HG02588 (cell line): ENCODE results near the gene C1orf141.
"Not testable (repeated sequence)": the region's sequence is repeated elsewhere in the genome, so short reads cannot be mapped to it uniquely, and the experiment has no call there.

Source experiments
- ATAC-seq: cut with Tn5 transposase; IDR thresholded peaks from one replicate; pipeline ENCODE4 v1.9.1; 2021; ENCODE audit warnings: mild to moderate bottlenecking, moderate library complexity; ENCODE audit not compliant: unreplicated experiment

C1orf141 gene

DNA sequence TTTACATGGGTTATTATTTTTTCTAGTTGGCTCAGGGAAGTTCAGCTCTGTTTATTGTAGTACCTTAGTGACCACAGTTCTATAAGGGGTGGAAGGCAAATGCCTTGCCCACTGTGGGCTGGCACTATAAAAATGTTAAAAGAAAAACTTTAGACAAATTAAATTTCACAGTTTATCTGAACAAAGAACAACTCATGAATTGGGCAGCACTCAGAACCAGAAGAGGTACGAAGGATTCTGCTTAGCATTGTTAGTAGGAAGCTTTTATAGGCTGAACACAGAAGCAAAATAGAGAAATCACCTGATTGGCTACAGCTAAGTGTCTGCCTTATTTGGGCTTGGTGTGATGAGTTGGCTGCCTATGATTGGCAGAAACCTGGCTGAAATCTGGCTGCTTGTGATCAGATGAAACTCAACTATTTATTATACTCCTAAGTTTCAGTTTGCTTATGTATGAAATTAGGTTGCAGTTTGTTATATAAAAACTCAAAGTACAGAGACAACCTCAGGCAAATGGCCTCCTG lies 45.0 kb downstream of the C1orf141 start:
- no peak for ATAC-seq

DNA sequence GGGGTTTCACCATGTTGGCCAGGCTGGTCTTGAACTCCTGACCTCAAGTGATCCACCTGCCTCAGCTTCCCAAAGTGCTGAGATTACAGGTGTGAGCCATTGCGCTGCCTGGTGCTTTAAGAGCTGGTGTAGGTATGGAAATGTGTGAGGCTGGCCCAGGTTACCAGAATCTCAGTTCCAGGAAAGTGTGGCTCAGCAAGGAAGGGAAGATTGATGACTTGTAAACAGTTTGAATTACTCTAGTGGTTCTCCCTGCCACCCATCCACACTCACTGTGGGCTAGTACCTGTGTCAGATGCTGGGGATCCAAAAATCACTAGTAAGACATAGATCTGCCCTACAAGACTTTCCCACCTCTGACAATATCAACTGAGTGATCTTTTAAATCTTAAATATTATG lies 46.3 kb downstream of the C1orf141 start:
- ATAC-seq, result no peak

- no peak for ATAC-seq
Measured at GRCh38 chr1:67085326-67085725, 49.4 kb downstream of the C1orf141 start.

GRCh38 chr1:67084765-67085318 lies 49.9 kb downstream of the C1orf141 start:
- no peak for ATAC-seq

DNA sequence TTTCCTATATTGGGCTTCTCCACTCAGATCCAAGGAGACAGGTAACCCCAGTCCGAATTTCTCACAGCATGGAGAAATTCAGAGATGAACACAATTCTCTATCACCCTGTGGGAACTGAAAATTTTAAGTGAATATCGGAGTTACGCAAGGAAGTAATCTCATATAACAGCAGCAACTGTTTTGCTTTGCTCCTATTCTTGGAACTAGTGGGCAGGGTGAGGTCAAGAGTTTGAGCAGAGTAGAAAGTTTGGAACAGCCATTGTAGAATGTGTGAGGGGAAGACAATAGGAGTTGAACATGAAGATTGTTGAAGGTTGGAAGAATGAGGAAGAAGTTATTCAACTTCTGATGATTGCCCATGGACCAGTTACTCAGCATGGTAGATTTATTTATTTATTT lies 56.5 kb downstream of the C1orf141 start:
- ATAC-seq, result no peak

DNA sequence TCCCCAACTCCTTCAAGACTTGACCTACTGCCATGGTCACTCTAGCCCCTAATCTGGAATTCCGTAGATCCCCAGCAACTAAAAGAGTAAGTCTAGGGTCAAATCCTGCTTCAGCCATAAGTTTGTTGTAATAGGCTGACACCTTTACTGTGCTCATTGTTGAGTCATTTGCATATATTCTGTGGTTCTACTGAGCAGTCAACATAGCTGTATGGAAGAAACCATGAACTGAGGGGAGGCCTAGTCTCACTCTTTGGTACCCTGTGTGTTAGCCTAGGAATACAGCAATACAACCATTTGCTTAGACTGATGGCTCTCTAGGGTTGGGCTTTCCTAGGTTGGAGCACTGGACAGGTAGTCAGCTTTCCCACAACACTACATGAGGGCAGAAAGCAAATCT lies 57.2 kb downstream of the C1orf141 start:
- no peak for ATAC-seq

DNA sequence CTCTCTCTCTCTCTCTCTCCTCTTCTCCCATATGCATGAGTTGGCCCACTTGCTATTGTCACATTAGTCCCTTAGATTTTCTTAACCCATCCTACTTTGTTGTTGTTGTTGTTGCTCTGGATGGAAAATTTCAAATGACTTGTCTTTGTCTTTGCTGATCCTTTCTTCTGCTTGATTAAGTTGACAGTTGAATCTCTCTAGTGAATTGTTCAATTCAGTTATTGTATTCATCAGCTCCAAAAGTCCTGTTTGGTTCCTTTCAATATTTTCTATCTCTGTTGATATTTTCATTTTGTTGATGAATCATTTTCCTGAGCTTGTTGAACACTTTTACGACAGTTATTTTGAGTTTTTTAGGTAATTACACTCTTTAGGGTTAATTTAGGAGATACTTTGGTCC lies 62.0 kb downstream of the C1orf141 start:
- ATAC-seq, result no peak

DNA sequence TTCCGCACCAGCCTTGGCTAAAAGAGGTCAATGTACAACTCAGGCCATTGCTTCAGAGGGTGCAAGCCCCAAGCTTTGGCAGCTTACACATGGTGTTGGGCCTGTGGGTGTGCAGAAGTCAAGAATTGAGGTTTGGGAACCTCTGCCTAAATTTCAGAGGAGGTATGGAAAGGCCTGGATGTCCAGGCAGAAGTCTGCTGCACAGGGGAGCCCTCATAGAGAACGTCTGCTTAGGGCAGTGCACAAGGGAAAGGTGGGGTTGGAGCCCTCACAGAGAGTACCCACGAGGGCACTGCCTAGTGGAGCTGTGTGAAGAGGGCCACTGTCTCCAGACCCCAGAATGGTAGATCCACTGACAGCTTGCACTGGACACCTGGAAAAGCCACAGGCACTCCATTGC lies 67.1 kb downstream of the C1orf141 start:
- ATAC-seq, result not testable (repeated sequence)

DNA sequence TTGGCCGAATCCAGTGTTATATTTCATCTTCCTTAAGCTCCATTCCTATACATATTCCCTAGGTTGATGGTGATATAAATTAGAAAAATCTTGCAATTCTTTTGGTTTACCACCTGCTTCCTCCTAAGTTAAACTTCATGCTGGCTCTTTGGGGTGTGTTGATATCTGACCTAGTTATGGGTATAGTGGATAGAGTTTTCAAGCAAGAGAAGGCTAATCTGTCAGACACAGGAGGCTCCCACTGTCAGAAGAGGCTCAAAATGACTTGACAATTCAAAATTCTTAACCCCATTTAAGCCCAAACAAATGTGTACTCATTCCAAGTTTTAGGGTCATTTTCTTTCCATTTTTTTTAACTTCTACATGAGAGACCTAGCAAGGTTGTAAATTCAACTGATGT lies 72.4 kb downstream of the C1orf141 start:
- ATAC-seq, result no peak

DNA sequence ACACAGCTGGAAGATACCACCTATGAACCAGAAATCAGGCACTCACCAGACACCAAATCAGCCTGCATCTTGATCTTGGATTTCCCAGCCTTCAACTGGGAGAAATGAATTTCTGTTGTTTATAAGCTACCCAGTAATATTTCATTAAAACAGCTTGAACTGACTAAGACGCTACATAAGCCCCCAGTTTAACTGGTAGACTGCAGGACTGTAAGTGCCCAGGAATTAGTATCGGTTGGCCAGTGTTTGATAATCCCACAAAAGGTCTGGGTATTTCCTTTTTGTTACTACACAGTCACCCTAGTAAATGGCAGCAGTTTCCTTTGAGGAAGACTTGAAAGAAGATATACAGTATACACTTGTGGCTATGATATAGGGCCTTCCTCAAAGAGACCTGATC lies 73.5 kb downstream of the C1orf141 start:
- no peak for ATAC-seq

DNA sequence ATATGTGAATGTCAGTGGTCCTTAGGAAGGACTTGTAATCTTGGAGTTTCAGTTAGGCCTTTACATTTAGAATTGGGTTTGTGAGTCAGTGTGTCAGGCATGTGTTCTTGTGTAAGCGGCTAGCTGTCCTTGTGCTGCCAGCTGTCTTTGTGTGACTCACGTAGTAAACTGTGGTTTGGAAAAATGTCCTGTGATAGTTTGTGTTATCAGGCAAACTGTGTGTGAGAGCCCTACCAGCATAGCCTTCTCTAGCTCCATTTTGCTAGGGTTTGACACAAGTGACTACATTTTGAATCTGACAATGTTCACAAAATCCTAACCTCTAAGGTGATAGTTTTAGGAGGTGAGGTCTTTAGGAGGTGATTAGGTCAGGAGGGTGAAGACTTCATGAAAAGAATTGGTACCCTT lies 74.0 kb downstream of the C1orf141 start:
- ATAC-seq, result no peak

DNA sequence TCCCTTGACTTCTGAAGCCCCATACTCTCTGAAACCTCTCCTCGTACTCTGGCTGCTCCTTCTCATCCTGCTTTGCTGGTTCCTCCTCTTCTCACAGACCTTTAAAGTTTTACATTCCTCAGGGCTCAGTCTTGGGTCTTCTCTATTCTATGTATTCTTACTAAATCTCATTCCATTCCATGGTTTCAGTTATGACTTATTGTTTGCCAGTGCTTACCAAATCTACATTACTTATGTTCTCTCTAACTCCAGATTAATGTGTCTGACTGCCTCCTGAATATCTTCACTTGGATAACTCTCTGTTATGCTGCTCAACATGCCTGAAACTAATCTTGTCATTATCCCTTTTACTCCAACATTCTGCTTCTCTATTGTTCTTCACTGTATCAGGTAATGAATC lies 75.4 kb downstream of the C1orf141 start:
- ATAC-seq, result no peak

- no peak for ATAC-seq
Measured at GRCh38 chr1:67058761-67059160, 76.0 kb downstream of the C1orf141 start.

DNA sequence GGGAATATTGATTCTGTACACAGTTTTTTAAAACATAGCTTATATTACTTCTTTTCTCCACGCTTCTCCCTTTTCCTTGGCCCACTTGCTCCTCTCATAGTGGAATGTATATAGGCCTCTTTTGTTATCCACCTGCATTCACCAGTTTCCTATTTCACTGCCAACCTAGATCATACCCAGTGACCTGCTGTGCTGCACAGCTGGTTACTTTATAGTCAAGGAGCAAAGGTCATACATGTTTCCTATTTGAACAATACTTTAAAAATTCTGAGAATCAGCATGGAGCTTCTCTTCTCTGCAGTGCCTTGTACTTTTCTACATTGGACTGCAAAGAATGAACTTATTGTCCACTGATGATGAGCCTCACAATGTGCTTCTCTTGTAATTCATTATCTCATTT lies 76.5 kb downstream of the C1orf141 start:
- no peak for ATAC-seq

DNA sequence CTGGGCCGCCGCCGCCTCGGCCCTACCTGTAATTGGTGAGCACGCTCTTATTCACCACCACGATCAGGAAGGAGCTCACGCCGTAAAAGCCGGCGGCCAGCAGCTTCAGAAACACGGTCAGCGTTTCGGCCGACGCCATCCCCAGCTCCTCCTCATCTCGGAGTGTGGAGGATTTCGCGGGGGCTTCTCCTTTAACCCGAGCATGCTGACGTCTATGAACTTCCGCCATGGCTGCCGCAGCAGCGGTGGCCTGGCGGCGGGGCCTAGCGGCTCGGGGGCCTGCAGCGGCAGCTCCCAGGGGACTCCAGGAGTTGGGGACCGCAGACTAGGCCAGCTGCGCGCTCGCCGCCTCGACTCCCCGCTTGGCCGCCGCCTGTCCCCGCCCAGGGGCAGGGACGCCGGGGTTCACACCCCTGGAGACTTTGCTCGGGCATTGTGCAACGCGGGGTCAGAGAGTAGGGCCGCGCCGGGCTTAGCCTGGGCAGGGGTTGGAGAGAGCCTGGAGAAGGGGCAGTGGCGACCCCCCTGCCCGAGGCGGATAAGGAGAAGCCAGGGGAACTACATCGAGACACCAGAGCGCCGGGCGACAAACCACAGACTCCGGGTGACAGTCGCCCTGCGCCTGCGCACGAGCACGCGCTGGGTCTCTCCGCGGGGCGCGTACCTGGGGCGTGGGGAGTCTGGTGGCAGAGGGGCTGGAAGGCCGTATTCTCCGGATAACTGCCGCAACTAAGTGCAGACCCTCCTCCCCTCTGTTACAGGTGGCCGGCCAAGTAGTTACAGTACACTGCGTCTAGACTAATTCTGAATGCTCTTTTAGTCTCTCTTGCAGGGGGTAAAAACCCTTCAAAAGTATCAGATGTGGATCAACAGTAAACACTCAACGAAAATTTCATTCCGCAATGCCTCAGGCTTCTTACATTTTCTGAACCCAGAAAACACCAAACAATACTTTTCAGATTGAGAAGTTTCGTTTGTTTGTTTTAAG lies 80.7 kb downstream of the C1orf141 start, which contains the start of gene SLC35D1:
SLC35D1 (minus strand) TSS at position 364 of the 988 bp plus-strand sequence; CDS start at position 229, 135 bp downstream.
- peak; percentile 83 for ATAC-seq

DNA sequence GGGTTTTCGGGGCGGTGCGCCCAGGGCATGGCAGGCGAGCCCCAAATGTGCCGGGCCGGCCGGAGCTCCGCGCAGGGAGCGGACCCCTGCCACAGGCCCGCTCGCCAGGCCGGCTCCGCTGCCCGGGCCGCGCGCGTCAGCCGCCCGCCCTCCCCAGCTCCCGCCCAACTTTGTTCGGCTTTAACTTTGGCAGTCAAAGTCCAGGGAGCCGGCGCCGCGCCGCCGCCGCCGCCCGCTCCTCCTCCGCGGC lies 81.3 kb downstream of the C1orf141 start:
- peak; percentile 35 for ATAC-seq

DNA sequence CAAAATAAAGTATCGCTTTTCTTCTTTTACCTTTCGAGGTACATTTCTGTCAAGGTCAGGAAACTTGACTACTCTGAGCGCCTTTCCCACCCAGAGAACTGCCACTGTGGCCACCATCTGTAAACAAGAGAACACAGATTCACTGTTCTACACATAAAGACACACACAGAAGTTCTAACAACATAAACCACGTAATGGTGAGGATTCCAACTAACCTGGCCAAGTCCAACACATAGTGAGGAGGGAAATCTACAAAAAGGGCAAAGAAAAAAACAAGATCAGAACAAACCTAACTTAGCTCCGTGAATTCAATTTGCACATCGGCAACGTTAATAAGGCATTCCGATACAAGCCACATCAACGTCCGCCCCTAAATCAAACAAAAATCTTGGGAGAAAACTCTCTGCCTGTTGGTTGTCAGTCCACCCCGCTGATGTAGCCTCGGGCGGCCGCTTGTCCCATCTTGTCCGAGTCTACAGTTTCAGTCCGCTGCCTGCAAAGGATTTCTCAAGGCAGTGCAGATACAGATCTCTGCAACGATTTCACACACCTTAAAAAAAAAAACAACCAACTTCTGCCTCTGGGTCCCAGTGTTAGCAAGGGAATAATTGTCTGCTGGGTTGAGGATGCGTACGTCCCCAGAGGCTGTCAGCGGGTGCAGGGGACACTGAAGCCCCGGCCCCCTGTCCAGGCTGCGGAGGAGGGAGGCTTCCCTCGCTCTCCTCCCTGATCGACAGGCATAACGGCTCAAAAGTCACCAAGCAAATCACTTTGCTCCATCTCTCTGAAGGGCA lies 81.8 kb downstream of the C1orf141 start:
- peak; percentile 13 for ATAC-seq

- no peak for ATAC-seq
Measured at GRCh38 chr1:67051196-67051595, 83.6 kb downstream of the C1orf141 start.

- ATAC-seq, result no peak
Measured at GRCh38 chr1:67044631-67045270, 90.0 kb downstream of the C1orf141 start.

GRCh38 chr1:67043366-67043765 lies 91.4 kb downstream of the C1orf141 start:
- no peak for ATAC-seq
